GM18951 (cell line): ENCODE results near the gene RNASEL.

Experiments
- POLR2A ChIP-seq: IDR thresholded peaks from 4 replicates; pipeline ENCODE4 v1.6.1; 2011; ENCODE audit warnings: mild to moderate bottlenecking; ENCODE audit not compliant: insufficient read length, insufficient read depth; ENCODE audit errors: extremely low read depth
- in situ Hi-C: fragments of 300-500 bp; cut with MboI; formaldehyde crosslinking; loops from one replicate; pipeline ENCODE4 v1.12.0; 2022; ENCODE audit warnings: low sequenced_read_pairs, mixed read lengths, inconsistent platforms; ENCODE audit not compliant: unreplicated experiment

The RNASEL gene

GRCh38 chr1:182574156-182574555, 14.9 kb downstream of the RNASEL start:
- in situ Hi-C loops: no loop called here
- TF ChIP-seq POLR2A: no peak

DNA sequence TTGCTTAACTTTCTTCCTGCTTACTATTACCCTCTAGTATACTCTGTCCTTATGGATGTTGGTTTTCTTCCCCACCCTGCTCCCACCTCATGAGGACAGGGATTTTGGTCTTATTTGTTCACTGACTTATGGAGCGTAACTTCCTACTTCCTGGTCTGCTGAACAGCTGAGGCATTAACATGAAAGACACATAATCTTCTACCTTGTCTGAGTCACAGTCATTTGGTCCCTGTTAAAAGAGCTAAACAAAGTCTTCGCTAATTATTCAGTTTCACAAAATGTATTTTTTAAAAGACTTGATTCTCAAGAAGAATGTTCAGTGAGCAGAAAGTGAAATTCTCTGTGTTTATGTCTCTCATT, 18.5 kb downstream of the RNASEL start:
- in situ Hi-C loops: no loop called here
- TF ChIP-seq POLR2A: no peak

- in situ Hi-C loops: no loop called here
- no peak for TF ChIP-seq POLR2A
Observed at GRCh38 chr1:182569939-182570610, 19.0 kb downstream of the RNASEL start.

DNA sequence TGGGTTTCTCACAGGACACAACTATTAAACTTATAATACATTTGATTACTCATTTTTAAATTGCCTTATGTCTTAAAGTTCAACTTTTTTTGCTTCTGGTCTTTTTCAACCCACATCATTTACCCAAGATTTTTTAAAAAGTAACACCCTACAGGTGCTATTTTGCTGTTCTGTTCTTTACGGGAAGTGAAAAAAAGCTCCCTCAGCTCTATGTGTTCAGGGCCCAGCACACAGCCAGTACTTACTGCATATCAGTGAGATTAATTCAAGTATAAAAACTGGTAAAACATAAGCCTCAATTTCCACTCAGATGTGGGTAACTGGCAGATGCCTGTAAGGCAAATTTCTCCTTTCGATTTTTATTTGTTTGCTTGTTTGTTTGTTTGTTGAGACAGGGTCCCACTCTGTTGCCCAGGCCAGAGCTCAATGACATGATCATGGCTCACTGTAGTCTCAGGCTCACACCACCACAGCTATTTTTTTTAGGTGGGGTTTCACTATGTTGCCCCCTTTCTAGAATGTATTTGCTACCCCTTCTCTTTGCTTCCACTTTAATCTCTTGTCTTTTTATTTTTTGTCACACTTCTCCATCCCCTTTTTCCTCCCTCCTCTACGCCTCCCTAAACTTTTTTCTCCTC, 20.3 kb downstream of the RNASEL start:
- no peak for TF ChIP-seq POLR2A
- in situ Hi-C loops: no loop called here

DNA sequence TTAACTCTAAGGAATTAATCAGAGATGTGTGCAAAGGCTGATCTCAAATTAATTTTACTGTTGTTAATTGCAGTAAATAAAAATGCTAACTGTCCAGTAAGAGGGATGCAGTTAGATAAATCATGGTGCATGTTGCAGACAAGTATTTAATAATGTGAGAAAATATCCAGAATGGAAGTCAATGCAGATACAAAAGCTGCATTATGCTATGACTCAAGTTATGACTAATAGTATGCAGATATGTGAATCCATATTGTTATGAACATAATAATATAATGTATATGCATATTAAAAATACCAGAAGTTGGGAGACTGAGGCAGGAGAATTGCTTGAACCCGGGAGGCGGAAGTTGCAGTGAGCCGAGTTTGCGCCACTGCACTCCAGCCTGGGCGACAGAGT, 21.4 kb downstream of the RNASEL start:
- in situ Hi-C loops: no loop called here

DNA sequence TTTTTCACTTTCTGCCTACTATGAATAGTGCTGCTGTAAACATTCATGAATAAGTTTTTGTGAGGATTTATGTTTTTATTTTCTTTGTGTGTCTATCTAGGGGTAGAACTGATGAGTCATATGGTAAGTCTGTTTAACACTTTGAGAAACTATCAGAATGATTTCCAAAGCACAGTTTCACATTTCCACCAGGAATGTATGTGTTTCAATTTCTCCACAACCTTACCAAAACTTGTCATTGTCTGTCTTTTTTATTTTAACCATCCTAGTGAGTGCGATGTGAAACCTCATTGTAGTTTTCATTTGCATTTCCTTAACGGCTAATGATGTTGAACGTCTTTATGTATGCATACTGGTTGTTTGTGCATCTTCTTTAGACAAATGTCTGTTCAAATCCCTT, 23.5 kb downstream of the RNASEL start:
- TF ChIP-seq POLR2A: no peak
- in situ Hi-C loops: no loop called here

More for the DNA sequence above, 21.4 kb downstream of the RNASEL start:
- TF ChIP-seq POLR2A: no peak

GRCh38 chr1:182564406-182565004, 24.6 kb downstream of the RNASEL start:
- in situ Hi-C loops: no loop called here

GRCh38 chr1:182563095-182563494, 26.0 kb downstream of the RNASEL start:
- TF ChIP-seq POLR2A: no peak
- in situ Hi-C loops: no loop called here

More at GRCh38 chr1:182564406-182565004, 24.6 kb downstream of the RNASEL start:
- no peak for TF ChIP-seq POLR2A

DNA sequence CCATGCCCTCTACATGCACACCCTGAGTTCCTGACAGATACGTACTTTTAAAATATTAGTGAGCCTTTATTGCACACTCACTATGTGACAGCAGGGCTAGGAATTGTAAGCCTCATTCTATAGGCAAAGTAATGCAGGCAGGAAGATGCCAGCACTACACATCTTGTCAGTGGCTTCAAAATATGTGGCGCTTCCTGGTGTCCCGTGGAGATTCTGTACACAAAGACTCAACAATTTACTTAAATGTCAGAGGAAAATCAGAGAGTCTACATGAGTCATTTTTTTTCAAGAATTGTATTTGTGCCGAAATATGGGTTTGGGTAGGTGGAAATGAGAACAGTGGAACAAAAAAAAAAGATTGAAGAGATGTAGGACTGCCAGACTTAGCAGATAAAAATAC, 27.6 kb downstream of the RNASEL start:
- no peak for TF ChIP-seq POLR2A
- in situ Hi-C loops: no loop called here

DNA sequence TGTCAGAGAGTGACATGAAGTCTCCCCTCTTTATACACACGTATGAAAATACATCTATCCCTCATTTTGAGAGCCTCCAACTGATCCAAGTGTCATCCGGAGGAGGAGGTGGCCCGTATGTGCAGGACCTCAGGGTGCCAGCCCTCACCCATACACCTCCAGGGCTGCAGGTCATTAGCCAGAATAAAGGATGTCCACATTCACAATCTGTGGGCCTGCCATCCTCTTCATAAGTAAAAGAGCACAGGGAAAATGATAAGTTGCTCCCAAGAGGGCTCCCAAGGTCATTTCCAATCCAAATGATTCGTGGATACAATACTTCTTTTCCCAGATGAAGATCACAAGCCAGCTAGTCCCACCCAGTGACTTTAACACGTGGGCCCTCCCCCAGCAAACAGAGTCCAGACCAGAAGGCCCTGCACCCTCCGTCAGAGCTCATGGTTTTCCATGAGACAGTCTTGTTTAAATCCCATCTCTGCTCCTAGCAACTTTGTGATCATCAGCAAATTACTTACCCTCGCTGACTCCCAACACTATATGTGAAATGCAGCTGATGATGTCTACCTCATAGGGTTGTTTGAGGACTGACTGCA, 28.6 kb downstream of the RNASEL start:
- in situ Hi-C loops: no loop called here
- TF ChIP-seq POLR2A: no peak

DNA sequence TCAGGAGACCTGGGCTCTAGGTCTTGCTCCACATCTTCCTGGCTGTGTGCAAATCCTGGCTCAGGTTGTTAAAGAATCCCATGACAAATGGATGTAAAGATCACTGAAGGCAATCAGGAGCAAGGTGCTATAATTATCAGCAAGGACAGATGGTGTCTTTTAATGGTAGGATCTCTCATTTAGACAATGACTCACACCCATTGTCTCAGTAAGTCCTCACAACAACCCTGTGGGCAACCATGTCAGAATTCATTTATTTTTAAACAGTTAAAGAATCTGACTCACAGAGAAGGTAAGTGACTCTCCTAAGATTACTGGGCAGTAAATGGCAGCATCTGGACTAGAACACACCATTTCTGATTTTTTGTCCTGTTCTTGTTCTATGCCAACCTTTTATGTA, 32.8 kb downstream of the RNASEL start:
- TF ChIP-seq POLR2A: no peak
- in situ Hi-C loops: no loop called here

GRCh38 chr1:182555493-182555892, 33.6 kb downstream of the RNASEL start:
- TF ChIP-seq POLR2A: no peak
- in situ Hi-C loops: no loop called here

DNA sequence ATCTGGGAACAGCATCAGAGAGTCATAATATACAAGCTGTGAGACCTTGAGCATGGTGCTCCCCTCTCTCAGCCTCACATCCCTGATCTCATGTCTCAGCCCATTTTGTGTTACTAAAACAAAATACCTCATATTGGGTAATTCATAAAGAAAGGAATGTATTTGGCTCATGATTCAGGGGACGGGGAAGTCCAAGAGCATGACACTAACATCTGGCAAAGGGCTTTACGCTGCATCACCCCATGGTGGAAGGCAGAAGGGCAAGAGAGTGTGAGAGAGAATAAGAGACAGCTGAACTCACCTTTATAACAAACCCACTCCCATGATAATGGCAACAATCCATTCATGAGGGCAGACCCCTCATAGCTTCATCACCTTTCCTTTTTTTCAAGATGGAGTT, 36.5 kb downstream of the RNASEL start:
- no peak for TF ChIP-seq POLR2A
- in situ Hi-C loops: no loop called here

DNA sequence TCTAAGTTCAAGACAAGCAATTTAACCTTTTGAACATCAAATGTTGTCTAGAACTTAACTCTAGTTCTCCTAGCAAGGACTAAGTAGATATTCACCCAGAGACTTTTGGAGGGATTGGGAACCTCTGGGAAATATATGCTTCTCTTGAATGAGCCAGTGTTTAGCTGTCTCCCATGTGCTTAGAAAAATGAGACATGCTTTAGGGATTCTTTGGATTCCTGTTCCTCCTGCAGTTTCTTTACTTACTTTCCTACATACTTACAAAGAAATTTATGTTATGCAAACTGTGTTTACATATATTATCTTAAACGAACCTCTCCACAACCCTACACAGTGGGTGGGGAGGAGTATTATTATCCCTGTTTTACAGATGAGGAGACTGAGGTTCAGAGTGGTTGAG, 39.2 kb downstream of the RNASEL start:
- no peak for TF ChIP-seq POLR2A
- in situ Hi-C loops: no loop called here
